Eye (tissue), 1 donor: Measurements from ENCODE around the gene STX16.
"Not testable (repeated sequence)": the region's sequence is repeated elsewhere in the genome, so short reads cannot be mapped to it uniquely, and the experiment has no call there.

ENCODE experiments used
- DNase-seq: peaks from one replicate; pipeline ENCODE4 v3.0.0-alpha.2; 2015

Gene STX16

DNA sequence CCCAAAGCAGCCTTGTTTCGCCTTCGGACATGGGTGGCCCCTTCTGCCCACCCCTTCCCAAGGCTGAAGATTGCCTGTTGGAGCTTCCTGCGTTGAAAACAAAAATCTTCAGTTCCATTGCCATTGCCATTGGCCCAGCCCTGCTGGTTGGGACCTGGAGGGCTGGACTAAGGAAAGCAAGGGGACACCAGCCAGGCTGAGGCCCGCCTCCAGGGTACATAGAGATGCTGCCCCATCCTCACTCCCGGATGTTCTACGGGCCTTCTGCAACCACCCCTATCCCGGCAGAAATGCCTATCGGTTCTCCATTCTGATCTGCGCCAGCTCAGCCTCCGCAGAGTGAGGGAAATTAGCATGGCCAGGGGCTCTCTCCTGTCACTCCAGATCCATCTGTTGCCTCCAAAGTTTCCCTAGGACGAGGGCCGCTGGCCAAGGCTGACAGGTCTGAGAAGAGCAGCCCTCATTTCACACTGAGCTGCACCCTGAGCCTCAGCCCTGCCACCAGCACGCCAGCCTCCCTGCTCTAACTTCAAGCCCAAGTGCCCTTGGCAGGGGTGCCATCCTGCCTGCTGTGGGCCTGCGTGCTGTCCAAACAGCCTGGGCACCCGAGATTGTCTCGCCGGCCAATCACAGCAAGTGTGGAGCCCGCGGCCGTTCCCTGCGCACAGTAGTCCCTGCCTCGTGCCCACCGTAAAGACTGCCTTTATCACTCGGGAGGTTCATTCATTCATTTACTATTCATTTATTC lies 13.4 kb upstream of the STX16 start:
- DNase-seq, result no peak

DNA sequence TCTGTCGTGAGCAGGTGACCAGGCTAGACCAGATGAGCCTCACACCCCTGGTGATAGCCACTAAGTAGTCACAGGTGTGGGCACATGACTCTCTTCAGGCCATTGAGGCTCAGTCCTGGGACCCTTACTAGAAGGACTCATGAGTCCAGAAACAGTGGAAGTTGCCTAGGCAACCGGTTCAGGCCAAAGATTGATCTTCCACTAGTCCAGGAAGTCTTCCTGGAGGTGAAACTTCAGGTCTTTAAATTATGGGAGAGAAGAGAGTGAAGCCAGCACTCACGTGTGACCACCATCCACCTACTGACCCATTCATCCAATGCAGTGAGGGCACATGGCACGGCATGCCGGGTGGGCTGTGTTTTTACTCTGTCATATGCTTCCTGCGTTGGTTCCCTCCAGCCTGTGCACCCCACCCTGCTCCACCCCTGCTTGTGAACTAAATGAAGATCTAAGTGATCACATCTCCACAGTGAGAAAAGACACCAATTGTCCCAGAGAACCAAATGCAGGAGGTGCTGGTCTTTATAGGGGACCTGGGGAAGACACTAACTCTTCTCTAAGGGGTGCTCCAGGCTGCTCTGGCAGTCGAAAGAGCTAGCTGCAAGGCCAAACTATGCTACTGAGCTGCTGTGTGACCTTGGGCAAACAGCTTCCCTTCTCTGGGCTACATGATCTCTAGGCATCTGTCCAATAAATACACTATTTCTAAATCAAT lies 12.5 kb upstream of the STX16 start:
- no peak for DNase-seq

DNA sequence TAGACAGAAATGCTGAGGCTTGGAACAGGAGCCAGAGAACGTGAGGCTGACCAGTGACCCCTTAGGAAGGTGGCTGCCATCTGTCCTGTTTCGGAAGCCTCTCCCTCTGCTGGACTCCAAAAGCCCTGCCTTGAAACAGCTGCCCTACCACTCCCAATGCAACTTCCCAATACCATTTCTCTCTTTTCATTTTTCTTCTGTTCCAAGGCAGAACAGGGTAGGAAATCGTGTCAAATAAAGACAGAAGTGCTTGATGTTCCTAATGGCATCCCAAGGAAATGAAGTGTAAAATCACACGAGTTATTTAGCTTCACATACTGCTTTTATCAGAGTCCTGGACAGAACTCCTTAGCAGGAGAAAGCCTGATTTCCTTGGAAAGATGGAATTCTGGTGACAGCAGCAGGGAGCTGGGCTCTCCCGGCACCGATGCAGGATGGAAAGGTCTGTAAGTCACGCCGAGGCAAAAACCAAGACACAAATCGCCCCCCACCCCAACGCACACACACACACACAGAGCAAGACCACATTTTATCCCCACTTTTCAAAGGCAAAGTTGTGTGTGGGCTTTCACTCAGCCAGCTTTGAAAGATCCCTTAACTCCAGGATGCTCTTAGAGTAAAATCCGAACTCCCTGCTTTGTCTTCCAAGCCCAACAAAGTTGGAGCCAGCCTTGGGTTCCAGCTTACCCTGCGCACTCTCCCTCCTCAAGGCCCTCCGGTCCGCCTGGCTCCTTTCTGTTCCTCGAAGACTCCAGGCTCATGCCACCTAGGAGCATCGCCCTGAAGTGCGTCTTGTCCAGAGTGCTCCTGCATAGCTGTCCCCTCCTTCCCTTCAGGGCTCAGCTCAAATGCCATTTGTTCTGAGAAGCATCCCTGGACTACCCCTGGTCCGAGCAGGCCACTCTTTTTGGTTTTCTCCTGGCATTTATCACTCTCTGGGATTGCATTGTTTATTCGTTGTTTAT lies 11.6 kb upstream of the STX16 start:
- DNase-seq, result no peak

DNA sequence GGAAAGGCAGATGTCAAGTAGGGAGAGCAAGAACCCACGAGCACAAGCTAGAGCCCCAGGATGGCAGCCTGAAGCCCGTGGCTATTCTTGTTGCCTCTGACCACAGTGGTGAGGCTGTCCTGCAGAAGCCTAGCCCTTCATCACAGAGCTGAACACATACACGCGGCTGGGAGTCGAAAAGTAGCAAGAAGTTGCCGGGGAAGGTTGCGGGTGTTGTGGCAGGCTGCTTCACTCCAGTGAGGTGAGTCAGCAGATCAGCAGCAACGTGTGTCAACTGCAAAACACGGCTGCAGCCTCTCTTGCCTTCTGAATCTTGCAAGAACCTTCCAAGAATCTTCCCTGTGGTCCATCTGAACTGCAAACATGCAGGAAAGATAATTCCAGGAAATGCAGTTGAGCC lies 10.6 kb upstream of the STX16 start:
- DNase-seq, result no peak

DNA sequence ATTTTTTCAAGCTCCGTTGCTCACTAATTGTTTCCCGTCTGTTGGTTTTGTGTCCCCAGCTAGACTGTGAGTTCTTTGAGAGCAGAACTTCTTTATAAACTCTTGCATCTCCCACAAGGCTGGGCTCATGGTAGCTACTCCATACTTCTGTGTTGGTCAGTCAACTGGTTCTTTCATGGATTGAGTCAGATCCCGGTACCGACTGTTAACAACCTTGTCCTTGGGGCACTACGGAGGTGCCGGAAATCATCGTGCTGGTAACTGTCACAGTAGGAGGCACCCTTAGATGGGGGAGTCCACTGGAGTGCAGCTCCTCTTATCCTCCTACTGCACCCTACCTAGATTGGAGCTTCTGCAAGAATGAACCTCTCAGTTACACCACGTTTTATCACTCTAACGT lies 8.6 kb upstream of the STX16 start:
- DNase-seq, result peak; percentile 54

DNA sequence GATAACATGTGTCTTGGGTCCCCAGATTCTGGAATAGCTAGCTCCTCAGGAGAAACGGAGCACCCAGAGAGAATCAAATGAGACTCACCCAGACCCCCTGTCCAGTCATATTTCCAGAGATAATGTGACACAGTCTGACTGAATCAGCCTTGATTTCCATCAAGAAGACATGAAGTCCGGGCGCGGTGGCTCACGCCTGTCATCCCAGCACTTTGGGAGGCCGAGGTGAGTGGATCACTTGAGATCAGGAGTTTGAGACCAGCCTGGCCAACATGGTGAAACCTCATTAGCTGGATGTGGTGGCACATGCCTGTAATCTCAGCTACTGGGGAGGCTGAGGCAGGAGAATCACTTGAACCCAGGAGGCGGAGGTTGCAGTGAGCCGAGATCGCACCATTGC lies 8.2 kb upstream of the STX16 start:
- not testable (repeated sequence) for DNase-seq

DNA sequence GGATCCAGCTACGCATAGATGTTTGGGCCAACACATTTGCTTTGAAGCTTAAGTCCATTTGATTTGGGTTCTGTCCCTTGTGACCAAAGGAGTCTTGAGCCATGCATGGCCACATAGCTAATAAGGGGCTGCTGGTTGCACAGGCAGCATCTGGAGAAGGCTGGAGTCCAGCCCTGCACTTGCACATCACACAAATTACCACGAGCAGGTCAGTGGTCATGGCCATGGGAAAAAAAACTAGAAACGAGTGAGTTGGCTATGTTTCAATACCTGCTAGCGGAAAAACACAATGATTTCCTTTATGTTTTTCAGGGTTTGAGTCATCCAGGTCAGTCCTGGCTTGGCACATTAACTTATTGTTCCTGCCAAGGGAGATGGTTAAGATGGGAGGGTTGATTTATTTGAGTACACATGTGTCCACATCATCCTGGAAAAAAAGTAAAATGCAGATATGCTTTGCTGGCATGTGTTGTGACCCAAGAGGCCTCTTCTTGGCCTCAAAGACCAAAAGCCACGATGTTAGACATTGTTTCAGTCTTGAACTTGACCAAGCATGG lies 5.6 kb upstream of the STX16 start:
- no peak for DNase-seq

DNA sequence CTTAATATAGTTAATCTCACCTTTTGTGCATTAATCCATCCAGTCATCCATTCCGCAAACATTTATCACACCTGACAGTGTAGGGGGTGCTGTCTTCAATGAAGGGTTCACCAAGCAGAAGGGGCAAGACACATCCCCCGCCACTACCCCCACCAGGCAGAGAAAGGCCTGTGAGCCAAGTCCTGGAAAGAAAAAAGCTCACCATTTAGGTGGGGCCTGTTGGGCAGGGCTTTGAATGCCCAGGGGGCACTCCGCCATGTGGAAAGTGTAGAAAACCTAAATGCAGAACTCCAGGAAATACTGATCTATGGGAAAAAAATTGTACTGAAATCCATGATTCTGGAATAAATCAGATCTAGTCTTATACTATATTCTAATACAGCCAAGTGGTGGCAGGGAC lies 4.8 kb upstream of the STX16 start:
- DNase-seq, result no peak

DNA sequence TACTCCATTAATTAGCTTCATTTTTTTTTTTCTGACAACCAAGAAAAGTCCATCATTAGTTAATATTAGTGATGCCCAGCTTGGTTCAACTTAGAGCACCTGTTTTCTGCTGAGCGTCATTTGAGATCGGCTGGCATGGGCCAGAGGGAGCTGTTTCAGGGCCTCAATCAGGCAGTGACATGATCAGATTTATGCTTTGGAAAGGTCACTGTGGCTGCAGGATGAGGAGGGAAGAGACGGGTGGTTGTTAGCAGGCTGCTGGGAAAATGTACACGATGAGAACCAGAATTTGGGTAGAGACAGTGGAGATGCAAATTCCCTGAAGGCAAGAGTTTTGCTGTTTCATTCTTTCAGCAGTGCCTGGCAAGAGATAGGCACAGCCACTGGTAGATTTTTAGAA lies 4.4 kb upstream of the STX16 start:
- DNase-seq, result no peak

DNA sequence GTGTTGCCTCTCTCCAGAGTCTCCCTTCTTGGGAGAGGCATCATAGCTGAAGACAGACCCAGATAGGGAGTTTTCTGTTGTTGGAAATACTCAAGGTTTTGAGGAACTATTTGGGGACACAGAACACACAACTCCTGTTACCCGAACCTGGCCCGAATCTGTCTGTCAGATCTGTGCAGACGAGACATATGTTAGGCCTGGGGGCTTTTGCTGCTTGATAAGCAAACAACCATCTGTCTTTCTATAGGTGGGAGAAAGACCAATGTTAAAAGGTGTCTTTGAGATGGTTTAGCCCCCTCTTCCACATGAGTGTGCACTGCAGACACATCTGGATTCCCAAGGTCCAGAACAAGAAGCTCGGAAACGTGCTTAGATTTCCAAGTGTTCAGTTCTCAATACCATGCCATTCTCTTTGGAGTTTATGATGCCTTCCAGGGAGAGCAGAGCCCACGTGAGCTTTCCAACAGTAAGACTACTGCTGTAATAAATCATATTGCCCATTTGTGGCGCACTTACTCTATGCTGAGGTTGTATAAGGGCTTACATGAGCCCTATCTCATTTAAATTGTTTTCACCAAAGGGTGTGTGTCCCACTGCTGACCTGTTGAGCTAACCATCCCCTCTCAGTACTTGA lies 3.8 kb upstream of the STX16 start:
- no peak for DNase-seq

DNA sequence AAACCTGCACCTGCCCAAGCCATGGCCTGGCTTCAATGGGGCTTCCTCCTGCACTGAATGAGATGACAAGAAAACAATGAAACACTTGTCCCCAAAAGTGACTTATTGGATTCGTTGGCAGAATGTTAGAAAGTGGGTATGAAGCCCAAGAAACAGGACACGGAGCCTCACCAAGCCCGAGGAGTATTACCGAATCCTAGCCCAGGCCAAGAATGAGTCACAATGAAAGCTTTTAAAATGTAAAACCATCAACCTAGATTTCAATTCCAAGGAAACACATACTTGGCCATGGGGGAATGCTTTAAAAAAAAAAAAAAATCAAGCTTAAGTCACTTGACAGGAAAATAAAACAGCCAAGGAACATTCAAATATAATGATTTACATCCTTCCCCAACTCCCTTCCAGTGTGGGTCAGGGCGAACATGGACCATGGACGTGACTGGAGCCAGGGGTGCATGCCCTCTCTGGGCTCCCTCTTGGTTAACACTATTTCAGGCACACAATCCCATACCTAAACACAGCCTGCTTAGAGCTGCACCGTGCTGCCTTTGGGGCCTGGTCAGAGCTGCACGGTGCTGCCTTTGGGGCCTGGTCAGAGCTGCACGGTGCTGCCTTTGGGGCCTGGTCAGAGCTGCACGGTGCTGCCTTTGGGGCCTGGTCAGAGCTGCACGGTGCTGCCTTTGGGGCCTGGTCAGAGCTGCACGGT lies 3.1 kb upstream of the STX16 start:
- DNase-seq, result no peak

DNA sequence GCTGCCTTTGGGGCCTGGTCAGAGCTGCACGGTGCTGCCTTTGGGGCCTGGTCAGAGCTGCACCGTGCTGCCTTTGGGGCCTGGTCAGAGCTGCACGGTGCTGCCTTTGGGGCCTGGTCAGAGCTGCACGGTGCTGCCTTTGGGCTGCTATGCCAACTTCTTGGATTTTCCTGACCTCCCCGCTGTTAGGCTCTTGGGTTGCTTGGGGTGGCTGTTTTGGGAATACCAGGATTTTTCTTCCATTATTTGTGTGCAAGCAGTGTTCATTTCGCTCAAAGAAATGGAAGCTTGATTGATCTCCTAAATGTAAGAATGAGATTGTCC lies 2.6 kb upstream of the STX16 start:
- not testable (repeated sequence) for DNase-seq

DNA sequence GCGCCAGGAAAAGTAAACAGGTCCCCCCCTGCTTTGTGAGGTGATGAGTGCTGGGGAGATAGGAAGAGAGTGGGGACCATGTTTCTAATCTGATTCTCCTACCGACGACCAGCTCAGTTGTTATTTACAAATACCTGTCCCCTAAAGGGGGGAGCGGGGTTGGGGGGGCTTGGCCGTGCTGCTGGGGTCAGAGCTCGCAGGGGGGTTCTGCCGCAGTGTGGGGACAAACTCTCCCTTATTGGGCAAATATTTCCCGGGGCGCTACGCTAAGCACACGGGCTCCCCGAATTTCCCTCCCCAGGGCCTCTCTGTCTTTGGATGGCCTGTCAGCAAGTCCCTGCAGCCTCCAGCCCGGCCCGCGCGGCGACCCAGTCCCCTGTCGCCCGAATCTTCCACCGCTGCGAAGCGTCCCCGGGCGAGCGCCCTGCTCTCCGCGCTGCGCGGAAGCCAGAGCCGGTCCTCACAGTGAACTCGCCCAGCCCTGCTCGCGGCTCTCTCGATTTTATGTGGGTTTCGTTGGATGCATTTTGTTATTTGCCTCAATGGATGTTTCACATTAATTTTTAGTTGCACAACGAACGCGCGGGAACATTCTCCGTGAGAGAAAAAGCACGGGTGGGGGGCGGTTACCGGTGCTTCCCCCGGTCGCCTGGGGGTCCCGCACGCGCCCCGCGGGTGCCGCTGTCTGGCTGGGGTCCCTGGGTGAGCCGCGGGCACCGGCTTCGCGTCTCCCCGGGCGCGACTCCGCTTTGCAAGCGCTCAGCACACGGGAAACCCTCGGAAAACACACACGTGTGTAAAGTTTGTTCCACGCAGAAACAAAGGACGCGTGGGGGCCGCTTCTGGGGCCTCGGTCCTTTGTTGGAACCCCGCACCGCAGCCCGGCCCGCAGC lies 1.5 kb upstream of the STX16 start:
- DNase-seq, result peak; percentile 74

DNA sequence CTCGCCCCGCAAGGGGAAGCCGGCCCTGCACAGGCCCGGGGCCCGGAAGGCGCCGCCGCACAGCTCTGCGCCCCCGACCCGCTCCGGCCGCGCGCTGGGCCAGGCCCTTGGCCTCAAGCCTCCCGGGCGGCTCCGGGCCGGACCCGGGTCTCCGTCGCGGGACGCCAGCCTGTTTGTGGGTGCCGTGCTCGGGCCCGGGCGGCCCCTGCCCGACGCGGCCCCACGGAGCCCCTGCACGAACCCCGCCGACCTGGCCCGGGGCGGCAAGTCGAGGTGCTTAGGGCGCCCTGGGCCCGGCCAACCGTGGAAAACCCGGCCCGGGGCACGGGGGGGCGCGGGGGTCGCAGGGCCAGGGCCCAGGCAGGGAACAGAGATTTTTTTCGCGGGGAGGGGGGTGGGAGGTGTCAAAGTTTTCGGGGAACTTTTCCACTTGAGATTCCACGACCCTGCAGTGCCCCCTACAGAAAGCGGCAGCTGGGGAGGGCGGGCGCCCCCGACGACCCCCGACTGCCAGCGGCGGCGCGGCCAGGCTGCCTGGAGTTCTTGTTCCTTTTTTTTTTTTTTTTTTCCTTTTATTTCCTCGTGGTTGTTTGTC lies 805 bp upstream of the STX16 start:
- DNase-seq, result no peak

DNA sequence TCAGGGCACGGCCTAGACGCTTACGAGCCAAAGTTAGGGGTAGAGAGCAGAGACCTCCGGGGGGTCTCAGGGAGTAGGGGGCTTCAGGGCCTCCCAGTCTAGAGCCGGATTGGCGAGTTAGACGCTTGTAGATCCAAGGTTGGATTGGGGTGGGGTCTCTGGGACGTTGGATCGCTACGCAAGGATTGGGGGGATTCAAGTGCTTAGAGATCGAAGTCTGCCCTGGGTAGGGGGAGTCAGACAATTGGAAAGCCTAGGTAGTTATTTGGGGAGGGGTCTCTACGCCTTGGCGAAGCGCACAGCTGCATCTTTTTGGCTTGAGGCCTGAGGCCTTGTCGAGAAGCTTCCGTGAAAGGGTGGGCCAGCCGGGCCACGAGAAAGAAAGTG lies 469 bp downstream of the STX16 start:
- DNase-seq, result peak; percentile 98

DNA sequence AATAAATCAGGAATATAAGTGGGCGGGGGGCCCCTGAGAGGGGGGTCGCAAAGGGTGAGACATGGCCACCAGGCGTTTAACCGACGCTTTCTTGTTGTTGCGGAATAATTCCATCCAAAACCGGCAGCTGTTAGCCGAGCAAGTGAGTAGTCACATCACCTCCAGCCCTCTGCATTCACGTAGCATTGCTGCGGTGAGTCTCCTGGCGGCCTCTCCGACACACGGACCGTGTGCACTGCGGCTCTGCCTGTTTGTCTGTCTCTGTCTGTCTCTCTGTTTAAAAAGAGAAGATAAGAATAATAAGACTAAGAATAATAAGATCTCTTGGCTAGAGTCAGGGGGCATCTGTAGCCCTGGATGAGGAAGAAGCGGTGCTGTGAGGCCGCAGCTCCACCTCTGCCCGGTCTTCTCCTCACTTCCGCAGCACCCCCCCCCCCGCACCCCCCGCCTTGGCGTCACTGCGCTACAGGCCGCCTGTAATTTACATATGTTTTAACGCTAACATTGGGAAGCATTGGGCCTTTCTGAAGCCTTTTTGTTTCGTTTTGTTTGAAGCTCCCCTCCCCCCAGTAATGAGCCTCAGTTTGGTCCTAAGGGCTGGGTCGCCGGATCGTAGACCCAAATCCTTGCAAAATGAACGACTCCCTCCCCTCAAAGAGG lies 993 bp downstream of the STX16 start:
- peak; percentile 84 for DNase-seq

DNA sequence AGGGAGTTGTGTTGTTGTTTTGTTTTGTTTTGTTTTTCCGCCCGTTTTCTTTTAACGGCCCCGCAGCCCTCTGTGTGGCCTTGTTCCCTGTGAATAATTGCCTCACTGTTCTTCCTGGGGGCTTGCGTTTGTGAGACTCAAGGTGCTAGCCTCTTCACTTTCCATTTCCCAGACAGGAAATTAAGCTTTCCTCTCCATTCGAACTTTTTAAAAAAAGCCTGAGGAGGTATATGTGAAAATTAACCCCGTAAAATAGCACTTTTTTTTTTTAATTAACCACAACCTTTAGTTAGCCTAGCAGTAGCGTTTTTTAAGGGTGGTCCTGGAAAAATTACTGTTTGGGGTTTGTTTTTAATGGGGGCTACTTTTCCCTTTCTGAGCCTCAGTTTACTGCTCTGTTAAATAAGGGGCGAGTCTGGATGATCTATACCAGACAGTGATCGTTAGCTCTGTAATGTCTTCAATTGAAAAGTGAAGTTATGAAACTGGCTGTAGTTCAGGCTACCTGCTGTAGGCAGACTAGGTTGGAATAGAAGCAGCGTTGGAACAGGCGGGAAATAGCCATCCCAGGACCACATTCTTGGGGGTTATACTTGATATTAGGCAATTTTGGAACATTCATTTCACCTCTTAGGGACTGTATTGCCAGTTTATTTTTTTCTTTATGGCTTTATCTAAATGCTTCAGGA lies 1.7 kb downstream of the STX16 start:
- DNase-seq, result no peak

DNA sequence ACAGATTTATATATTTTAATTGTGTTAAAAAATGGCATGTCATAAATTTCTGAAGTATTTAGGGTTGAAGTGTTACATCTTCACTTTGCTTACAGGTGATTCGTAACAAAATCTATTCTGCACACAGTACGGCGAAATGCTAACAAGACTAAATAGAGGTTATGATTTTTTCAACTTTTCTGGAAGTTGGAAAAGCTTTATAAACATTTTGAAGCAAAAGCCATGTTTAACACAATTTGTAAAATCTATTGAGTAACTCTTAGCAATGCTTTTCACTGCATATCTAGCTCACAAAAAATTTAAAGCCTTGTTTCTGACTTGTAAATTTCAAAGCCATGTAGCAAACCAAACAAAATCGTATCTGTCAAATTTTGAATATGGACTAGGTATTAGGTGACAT lies 3.3 kb downstream of the STX16 start:
- DNase-seq, result no peak

DNA sequence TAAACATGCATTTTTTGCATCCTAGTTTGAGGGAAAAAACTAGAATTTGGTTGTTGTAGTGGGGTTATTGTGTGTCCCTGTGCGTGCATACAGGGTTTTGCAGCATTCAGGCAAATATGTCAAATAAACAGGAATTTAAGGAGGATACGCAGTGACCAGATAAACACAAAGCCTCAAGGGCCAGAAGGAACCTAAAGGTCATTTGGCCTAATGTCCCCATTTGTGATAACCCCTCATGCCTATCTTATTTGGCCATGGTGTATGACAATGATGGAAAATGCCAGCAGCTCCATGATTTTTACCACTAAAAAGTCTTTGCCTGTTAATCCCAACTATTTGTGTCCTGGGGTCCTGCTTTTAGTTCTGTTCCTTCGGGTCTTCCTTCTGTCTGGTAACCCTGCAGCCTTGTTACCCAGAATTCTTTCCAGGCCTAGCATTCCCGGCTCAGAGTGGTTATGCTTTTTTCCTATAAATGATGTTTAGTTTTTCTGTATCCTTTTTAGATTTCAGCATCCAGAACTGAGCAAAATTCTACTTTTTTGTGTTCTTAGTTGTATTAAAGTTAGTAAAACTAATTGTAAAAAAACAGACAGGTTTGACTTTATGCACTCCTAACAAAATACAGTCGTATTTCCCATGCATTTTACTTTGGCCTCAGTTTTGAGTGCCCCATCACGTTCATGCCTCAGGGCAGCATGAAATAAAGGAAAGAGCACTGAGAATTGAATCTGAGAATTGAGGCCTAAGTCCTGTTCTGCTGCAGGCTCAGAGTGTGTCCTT lies 4.4 kb downstream of the STX16 start:
- no peak for DNase-seq
